GM12878 (cell line): ENCODE data around the gene ZNF124. TPM values are rescaled to one million over a fixed set of nuclear protein-coding genes. Genes with fewer than 3 reads are reported as not detected.

Experiments
- ATAC-seq: fragments of 200-7000 bp; cut with Tn5 transposase; 3 replicates; pipeline ENCODE4 v1.9.1; 2020; ENCODE audit warnings: mild to moderate bottlenecking, moderate library complexity
- BruUV-seq: library from RNA; stranded (reverse); fragments of 400-500 nt; replicated peaks from 2 replicates; lab custom pipeline; 2021; lab: Mats Ljungman, UMichigan
- CTCF ChIA-PET: fragments of 300-600 bp; sonication (Branson Sonifier 250); formaldehyde crosslinking; extraction: SDS; loops from one replicate; lab custom pipeline; 2021; ENCODE audit warnings: inconsistent platforms; lab: Yijun Ruan, JAX
- POLR2A ChIA-PET: fragments of 350-600 bp; formaldehyde crosslinking; extraction: SDS; loops from one replicate; lab custom pipeline; 2021; ENCODE audit warnings: inconsistent platforms; lab: Charles Lee
- RAD21 ChIA-PET: fragments of 300-600 bp; sonication (Branson Sonifier 250); formaldehyde crosslinking; loops from one replicate; lab custom pipeline; 2023; ENCODE audit warnings: antibody characterized with exemption; ENCODE audit not compliant: unreplicated experiment; lab: Charles Lee
- SMC1A ChIA-PET: fragments of 300-600 bp; sonication (Branson Sonifier 250); formaldehyde crosslinking; loops from one replicate; lab custom pipeline; 2023; ENCODE audit not compliant: unreplicated experiment, uncharacterized antibody; lab: Charles Lee
- DNase-seq: peaks from one replicate; pipeline ENCODE4 v3.0.0-alpha.2; 2011; ENCODE audit warnings: low read depth, low spot score
- FAIRE-seq: peaks from 3 replicates; lab custom pipeline; 2011; peaks lifted over from hg19 to GRCh38; lab: Jason Lieb, UNC
- H2AFZ ChIP-seq: 2 replicates; pipeline ENCODE4 v1.6.0; 2011; ENCODE audit warnings: low read depth, low read length, control low read depth; ENCODE audit not compliant: control insufficient read depth
- H3K27ac ChIP-seq: 2 replicates; pipeline ENCODE4 v1.5.1; 2011; ENCODE audit warnings: control low read depth; ENCODE audit not compliant: control insufficient read depth, insufficient read depth
- H3K27me3 ChIP-seq, 2 experiments: replicated peaks in 1 of 2; 2 replicates each; pipeline versions ENCODE4 v1.6.0 to v1.6.1; 2011; ENCODE audit warnings: low read length in 1 of 2; ENCODE audit not compliant: control insufficient read depth in 2 of 2, insufficient read depth in 2 of 2
- H3K36me3 ChIP-seq, 2 experiments: 2 replicates each; pipeline ENCODE4 v1.5.1; 2011; ENCODE audit warnings: low read length in 1 of 2; ENCODE audit not compliant: control insufficient read depth in 2 of 2, insufficient read depth in 2 of 2
- H3K4me1 ChIP-seq: 2 replicates; pipeline ENCODE4 v1.6.1; 2011; ENCODE audit warnings: mild to moderate bottlenecking, low read length, moderate library complexity, mixed read lengths; ENCODE audit not compliant: control insufficient read depth, insufficient read depth
- H3K4me2 ChIP-seq: 2 replicates; pipeline ENCODE4 v1.6.0; 2011; ENCODE audit warnings: control low read depth; ENCODE audit not compliant: control insufficient read depth, insufficient read depth
- H3K4me3 ChIP-seq: fragments of 200-600 bp; sonication (generic); 2 replicates; pipeline ENCODE4 v1.5.1; 2016
- H3K79me2 ChIP-seq: 2 replicates; pipeline ENCODE4 v1.6.0; 2011; ENCODE audit warnings: low read length; ENCODE audit not compliant: control insufficient read depth, insufficient read depth
- H3K9ac ChIP-seq: 2 replicates; pipeline ENCODE4 v1.8.0; 2011; ENCODE audit warnings: low read length, control low read depth, mixed read lengths; ENCODE audit not compliant: control insufficient read depth, insufficient read depth
- H3K9me3 ChIP-seq: replicated peaks from 3 replicates; pipeline ENCODE4 v1.5.1; 2011; ENCODE audit warnings: mild to moderate bottlenecking, low read length; ENCODE audit not compliant: control insufficient read depth, insufficient read depth
- H4K20me1 ChIP-seq: 2 replicates; pipeline ENCODE4 v1.6.0; 2011; ENCODE audit not compliant: control insufficient read depth, insufficient read depth
- CHD1 ChIP-seq: IDR thresholded peaks from 2 replicates; pipeline ENCODE4 v1.6.1; 2012; ENCODE audit warnings: low read depth, low read length, improper control_type of control experiment
- CREB1 ChIP-seq: IDR thresholded peaks from 2 replicates; pipeline ENCODE4 v1.6.1; 2012; ENCODE audit warnings: low read depth, mild to moderate bottlenecking, inconsistent platforms
- EZH2 ChIP-seq: IDR thresholded peaks from 2 replicates; pipeline ENCODE4 v1.6.1; 2012; ENCODE audit warnings: low read depth, mild to moderate bottlenecking, control low read depth, inconsistent platforms, low read length, borderline replicate concordance; ENCODE audit not compliant: control insufficient read depth
- FOXM1 ChIP-seq: IDR thresholded peaks from 2 replicates; pipeline ENCODE4 v1.6.1; 2012; ENCODE audit warnings: low read depth, mild to moderate bottlenecking, inconsistent platforms, low read length, moderate library complexity
- GABPA ChIP-seq: IDR thresholded peaks from 2 replicates; pipeline ENCODE4 v1.6.1; 2014; ENCODE audit warnings: antibody characterized with exemption, low read depth, mild to moderate bottlenecking, inconsistent platforms
- IKZF1 ChIP-seq: fragments of 450-650 bp; conservative IDR thresholded peaks from 2 replicates; pipeline ENCODE4 v1.6.1; 2017; ENCODE audit warnings: antibody characterized with exemption, mild to moderate bottlenecking
- IRF4 ChIP-seq: IDR thresholded peaks from 2 replicates; pipeline ENCODE4 v1.6.1; 2011; ENCODE audit warnings: low read depth, low read length
- NR2C2 ChIP-seq: IDR thresholded peaks from 2 replicates; pipeline ENCODE4 v1.6.1; 2011; ENCODE audit warnings: borderline replicate concordance, low read depth; ENCODE audit not compliant: control insufficient read depth, insufficient read length
- POLR2AphosphoS2 ChIP-seq: IDR thresholded peaks from 2 replicates; pipeline ENCODE4 v1.6.1; 2011; ENCODE audit warnings: low read depth, mild to moderate bottlenecking, low read length, improper control_type of control experiment, moderate library complexity
- RAD21 ChIP-seq: IDR thresholded peaks from 2 replicates; pipeline ENCODE4 v1.6.1; 2011; ENCODE audit warnings: mild to moderate bottlenecking, low read depth, low read length, moderate library complexity; ENCODE audit not compliant: insufficient read depth
- RUNX3 ChIP-seq: IDR thresholded peaks from 2 replicates; pipeline ENCODE4 v1.6.1; 2012; ENCODE audit warnings: low read length, inconsistent platforms
- TCF3 ChIP-seq: IDR thresholded peaks from 2 replicates; pipeline ENCODE4 v1.6.1; 2012; ENCODE audit warnings: low read depth, mild to moderate bottlenecking, low read length, borderline replicate concordance; ENCODE audit not compliant: insufficient read depth
- WRNIP1 ChIP-seq: IDR thresholded peaks from 2 replicates; pipeline ENCODE4 v1.6.1; 2011; ENCODE audit warnings: low read depth, low read length, improper control_type of control experiment, borderline replicate concordance
- WGBS: methylation state at CpG from one replicate; pipeline ENCODE4 v1.1.6; 2016; ENCODE audit warnings: low lambda C conversion rate; ENCODE audit not compliant: insufficient replicate concordance, insufficient coverage; ENCODE audit errors: missing lambda C conversion rate; 5-methylcytosine and 5-hydroxymethylcytosine counted together
- in situ Hi-C: fragments of 300-500 bp; cut with MboI; formaldehyde crosslinking; loops from 9 replicates; pipeline ENCODE4 v1.14.3; 2018; ENCODE audit warnings: mixed read lengths
- intact Hi-C: fragments of 100-400 bp; cut with micrococcal nuclease; formaldehyde crosslinking; loops from one replicate; pipeline ENCODE4 v1.14.2; 2022; ENCODE audit not compliant: unreplicated experiment
- polyA plus RNA-seq, 11 experiments: library from polyadenylated mRNA; depleted of rRNA in 4 of 11; unstranded in 6 of 11; stranded (reverse) in 5 of 11; fragments of >200 nt; fragmentation: Nextera tagmentation in 4 of 11; fragmentation: Illumina TruSeq in 1 of 11; extraction: Ambion mirVana in 4 of 11; extraction: Trizol in 1 of 11; gene quantifications; 1 replicate in 1 of 11; 2 replicates in 10 of 11; pipeline versions ENCODE4 v1.2.1 to v1.2.3, GENCODE V29; 2011 to 2016; ENCODE audit warnings: inconsistent platforms in 2 of 11, missing spikeins in 2 of 11, low read depth in 1 of 11
- total RNA-seq, 4 experiments: library from RNA; depleted of rRNA in 3 of 4; stranded (reverse); fragments of >200 nt in 3 of 4; fragmentation: Illumina TruSeq in 1 of 4; extraction: Trizol in 1 of 4; gene quantifications; 2 replicates each; pipeline versions ENCODE4 v1.2.1 to v1.2.3, GENCODE V29; 2013 to 2021
- TF ChIP-seq, protein P1 (sequence below): IDR thresholded peaks from 2 replicates; pipeline ENCODE4 v1.6.1; 2011; ENCODE audit warnings: borderline replicate concordance, low read depth, mild to moderate bottlenecking, moderate library complexity, low read length; ENCODE audit not compliant: insufficient read depth, poor library complexity, severe bottlenecking
- TF ChIP-seq, protein P2 (sequence below): IDR thresholded peaks from 2 replicates; pipeline ENCODE4 v1.6.1; 2012; ENCODE audit warnings: low read depth, low read length, improper control_type of control experiment
- TF ChIP-seq, protein P3 (sequence below): IDR thresholded peaks from 2 replicates; pipeline ENCODE4 v1.6.1; 2012; ENCODE audit warnings: low read length, inconsistent platforms
- TF ChIP-seq, protein P4 (sequence below): fragments of 450-650 bp; IDR thresholded peaks from 2 replicates; pipeline ENCODE4 v1.6.1; 2017; ENCODE audit warnings: mild to moderate bottlenecking, moderate library complexity

ZNF124 gene
- total and polyA plus RNA-seq, 10 of the 15 experiments (the other 5 are each of a cell fraction or from before 2014, with no cell fraction given), result 6.8 to 37.5 (median 12.5) TPM

DNA sequence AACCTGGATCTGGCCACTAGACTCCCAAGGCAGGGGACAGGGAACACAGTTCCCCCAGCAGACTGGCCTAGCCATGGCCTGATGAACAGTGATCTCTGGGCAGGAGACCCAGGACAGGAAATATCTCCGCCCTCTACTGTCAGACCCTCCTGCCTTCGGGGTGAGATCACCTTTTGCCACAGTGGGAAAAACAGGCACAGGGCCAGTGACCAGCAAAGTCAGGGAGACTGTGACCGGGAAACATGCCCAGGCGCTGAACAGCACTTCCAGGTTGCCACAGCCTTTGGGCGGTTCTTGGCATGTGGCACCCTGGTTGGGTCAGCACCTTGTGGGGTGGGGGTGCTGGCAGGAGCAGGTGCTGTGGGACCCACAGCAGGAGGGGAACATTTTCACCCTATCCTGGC is 58.7 kb downstream of the ZNF124 start:
- Histone ChIP-seq H2AFZ (no peak overlapping the region), H3K9me3 (peaks cover 2% of the 10 kb centered on the region; the same call in 2 of the 3 replicates), H3K4me2 (no peak overlapping the region), H3K79me2 (no peaks in the 10 kb centered on the region), H3K27ac (no peak overlapping the region), H4K20me1 (no peaks in the 10 kb centered on the region), H3K4me3 (no peak overlapping the region), H3K4me1 (no peaks in the 10 kb centered on the region), H3K27me3 (peaks cover 1 to 5% of the 10 kb centered on the region in 2 experiments; a peak in 3 of 4 replicates), H3K9ac (no peak overlapping the region), H3K36me3 (no peaks in the 10 kb centered on the region)
- FAIRE-seq (no peak), ATAC-seq (no peak), DNase-seq (no peak)
- WGBS, result 69% methylated on average over 5 of the region's 5 CpGs
- intact Hi-C loops (no loop called here), in situ Hi-C loops (no loop called here)
- no TSS peak for BruUV-seq
- ChIA-PET RAD21 (no interaction called here), SMC1A (no interaction called here), POLR2A (no interaction called here), CTCF (no interaction called here)
- TF ChIP-seq IKZF1 (no peak), NR2C2 (no peak), CREB1 (no peak), RUNX3 (no peak), EZH2 (no peak), GABPA (no peak), WRNIP1 (no peak), FOXM1 (no peak), RAD21 (no peak), IRF4 (no peak), TCF3 (no peak), CHD1 (no peak), POLR2AphosphoS2 (no peak)
- TF ChIP-seq, protein P1, sequence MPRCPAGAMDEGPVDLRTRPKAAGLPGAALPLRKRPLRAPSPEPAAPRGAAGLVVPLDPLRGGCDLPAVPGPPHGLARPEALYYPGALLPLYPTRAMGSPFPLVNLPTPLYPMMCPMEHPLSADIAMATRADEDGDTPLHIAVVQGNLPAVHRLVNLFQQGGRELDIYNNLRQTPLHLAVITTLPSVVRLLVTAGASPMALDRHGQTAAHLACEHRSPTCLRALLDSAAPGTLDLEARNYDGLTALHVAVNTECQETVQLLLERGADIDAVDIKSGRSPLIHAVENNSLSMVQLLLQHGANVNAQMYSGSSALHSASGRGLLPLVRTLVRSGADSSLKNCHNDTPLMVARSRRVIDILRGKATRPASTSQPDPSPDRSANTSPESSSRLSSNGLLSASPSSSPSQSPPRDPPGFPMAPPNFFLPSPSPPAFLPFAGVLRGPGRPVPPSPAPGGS, result no peak
- TF ChIP-seq, protein P2, sequence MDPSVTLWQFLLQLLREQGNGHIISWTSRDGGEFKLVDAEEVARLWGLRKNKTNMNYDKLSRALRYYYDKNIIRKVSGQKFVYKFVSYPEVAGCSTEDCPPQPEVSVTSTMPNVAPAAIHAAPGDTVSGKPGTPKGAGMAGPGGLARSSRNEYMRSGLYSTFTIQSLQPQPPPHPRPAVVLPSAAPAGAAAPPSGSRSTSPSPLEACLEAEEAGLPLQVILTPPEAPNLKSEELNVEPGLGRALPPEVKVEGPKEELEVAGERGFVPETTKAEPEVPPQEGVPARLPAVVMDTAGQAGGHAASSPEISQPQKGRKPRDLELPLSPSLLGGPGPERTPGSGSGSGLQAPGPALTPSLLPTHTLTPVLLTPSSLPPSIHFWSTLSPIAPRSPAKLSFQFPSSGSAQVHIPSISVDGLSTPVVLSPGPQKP, result no peak
- TF ChIP-seq, protein P3, sequence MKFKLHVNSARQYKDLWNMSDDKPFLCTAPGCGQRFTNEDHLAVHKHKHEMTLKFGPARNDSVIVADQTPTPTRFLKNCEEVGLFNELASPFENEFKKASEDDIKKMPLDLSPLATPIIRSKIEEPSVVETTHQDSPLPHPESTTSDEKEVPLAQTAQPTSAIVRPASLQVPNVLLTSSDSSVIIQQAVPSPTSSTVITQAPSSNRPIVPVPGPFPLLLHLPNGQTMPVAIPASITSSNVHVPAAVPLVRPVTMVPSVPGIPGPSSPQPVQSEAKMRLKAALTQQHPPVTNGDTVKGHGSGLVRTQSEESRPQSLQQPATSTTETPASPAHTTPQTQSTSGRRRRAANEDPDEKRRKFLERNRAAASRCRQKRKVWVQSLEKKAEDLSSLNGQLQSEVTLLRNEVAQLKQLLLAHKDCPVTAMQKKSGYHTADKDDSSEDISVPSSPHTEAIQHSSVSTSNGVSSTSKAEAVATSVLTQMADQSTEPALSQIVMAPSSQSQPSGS, result no peak
- TF ChIP-seq, protein P4, sequence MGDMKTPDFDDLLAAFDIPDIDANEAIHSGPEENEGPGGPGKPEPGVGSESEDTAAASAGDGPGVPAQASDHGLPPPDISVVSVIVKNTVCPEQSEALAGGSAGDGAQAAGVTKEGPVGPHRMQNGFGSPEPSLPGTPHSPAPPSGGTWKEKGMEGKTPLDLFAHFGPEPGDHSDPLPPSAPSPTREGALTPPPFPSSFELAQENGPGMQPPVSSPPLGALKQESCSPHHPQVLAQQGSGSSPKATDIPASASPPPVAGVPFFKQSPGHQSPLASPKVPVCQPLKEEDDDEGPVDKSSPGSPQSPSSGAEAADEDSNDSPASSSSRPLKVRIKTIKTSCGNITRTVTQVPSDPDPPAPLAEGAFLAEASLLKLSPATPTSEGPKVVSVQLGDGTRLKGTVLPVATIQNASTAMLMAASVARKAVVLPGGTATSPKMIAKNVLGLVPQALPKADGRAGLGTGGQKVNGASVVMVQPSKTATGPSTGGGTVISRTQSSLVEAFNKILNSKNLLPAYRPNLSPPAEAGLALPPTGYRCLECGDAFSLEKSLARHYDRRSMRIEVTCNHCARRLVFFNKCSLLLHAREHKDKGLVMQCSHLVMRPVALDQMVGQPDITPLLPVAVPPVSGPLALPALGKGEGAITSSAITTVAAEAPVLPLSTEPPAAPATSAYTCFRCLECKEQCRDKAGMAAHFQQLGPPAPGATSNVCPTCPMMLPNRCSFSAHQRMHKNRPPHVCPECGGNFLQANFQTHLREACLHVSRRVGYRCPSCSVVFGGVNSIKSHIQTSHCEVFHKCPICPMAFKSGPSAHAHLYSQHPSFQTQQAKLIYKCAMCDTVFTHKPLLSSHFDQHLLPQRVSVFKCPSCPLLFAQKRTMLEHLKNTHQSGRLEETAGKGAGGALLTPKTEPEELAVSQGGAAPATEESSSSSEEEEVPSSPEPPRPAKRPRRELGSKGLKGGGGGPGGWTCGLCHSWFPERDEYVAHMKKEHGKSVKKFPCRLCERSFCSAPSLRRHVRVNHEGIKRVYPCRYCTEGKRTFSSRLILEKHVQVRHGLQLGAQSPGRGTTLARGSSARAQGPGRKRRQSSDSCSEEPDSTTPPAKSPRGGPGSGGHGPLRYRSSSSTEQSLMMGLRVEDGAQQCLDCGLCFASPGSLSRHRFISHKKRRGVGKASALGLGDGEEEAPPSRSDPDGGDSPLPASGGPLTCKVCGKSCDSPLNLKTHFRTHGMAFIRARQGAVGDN, result no peak
